NCI-H345 treated with DMSO at 0.1 percent for 48 hours (cell line): ENCODE data around the gene C1orf210.

Experiments used
- DNase-seq: peaks from one replicate; lab custom pipeline; 2025; ENCODE audit not compliant: unreplicated experiment; lab: John Stamatoyannopoulos, UW

Gene C1orf210

GRCh38 chr1:43312663-43313515 is 27.5 kb upstream of the C1orf210 start:
- DNase-seq: no peak

DNA sequence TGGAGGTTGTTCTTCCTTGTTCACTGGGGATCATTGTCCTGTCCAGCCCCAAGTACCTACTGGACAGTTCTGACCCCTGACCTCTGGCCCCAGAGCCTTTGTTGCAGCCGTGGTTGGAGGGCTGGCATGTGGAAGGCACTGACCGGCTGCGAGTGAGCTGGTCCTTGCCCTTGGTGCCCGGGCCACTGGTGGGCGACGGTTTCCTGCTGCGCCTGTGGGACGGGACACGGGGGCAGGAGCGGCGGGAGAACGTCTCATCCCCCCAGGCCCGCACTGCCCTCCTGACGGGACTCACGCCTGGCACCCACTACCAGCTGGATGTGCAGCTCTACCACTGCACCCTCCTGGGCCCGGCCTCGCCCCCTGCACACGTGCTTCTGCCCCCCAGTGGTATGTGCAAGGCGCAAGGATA is 26.8 kb upstream of the C1orf210 start:
- DNase-seq: no peak

- DNase-seq: no peak
Observed at GRCh38 chr1:43311521-43311920, 26.1 kb upstream of the C1orf210 start.

DNA sequence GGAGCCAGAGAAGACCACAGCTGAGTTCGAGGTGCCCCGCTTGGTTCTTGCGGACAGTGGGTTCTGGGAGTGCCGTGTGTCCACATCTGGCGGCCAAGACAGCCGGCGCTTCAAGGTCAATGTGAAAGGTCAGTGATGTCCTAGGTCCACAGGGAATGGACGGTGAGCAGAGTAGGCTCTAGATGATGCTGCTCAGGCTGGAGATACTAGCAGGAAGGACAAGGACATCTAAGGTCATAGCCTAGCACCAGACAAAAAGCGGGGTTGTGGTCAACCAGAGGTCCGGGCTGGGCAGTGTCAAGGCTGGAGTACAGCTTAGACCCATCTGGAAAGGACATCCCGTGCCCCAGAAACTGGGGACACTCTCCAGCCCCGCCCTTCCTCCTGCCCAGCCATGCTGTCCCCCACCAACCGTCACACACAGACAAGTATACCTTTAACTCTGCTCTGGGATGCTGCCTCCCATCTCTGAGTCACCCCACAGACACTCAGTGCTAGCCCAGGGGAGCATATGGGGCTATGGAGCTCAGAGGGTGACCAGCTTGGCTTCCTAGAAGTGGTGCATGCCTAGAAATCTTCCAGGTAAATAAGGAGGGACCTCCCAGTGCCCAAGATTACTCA is 24.1 kb upstream of the C1orf210 start:
- DNase-seq: no peak

DNA sequence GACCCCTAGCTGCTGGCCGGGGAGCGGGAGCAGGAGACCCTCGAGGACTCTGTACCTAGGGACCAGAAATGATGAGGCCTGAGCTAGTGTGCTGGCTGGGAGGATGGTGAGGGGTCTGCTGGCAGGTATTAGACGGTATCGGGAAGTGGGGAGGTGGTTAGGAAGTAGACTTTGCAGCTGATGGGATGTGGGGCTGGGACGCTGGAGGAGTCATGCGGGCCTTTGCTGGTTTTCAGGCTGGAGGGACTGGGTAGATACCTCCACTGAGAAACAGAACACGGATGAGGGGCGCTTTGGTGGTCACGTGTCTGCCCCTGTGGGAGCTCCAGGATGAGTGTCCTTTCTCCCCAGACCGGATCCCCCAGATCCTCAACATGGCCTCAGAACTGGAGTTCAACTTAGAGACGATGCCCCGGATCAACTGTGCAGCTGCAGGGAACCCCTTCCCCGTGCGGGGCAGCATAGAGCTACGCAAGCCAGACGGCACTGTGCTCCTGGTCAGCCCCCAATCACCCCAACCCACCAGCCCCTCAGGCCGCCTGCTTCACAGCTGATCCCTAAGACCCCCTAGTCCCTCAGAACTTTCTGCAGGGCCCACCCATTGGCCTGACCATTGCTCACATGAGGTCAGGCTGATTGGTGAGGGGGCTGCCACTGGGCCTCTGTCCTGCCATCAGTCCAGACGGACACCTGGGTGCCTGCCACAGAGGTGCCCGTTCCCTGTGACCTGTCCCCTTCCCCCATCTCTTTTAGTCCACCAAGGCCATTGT is 23.4 kb upstream of the C1orf210 start:
- DNase-seq: no peak

DNA sequence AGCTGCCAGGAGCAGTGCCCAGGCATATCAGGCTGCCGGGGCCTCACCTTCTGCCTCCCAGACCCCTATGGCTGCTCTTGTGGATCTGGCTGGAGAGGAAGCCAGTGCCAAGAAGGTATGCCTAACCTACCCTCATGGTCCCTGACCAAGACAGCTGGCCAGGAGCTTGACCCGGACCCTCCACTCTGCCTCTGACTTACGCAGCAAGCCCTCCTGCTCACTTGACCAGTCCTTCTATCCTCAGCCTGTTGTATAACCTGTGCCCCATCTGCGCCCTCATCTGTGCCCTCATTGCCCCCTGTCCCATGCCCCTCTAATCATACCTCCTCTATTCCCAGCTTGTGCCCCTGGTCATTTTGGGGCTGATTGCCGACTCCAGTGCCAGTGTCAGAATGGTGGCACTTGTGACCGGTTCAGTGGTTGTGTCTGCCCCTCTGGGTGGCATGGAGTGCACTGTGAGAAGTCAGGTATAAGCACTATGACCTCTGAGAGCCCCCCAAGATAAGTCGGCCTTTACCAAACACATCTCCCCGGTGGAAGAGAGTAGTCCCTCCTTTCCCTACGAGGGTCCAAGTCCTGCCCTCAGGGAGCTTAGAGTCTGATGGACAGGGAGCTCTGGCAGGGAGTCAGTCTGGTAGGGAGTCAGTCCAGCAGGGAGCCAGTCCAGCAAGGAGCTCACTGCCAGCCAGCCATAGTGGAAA is 22.2 kb upstream of the C1orf210 start:
- DNase-seq: no peak

GRCh38 chr1:43306688-43307457 is 21.5 kb upstream of the C1orf210 start:
- DNase-seq: peak; percentile 5

DNA sequence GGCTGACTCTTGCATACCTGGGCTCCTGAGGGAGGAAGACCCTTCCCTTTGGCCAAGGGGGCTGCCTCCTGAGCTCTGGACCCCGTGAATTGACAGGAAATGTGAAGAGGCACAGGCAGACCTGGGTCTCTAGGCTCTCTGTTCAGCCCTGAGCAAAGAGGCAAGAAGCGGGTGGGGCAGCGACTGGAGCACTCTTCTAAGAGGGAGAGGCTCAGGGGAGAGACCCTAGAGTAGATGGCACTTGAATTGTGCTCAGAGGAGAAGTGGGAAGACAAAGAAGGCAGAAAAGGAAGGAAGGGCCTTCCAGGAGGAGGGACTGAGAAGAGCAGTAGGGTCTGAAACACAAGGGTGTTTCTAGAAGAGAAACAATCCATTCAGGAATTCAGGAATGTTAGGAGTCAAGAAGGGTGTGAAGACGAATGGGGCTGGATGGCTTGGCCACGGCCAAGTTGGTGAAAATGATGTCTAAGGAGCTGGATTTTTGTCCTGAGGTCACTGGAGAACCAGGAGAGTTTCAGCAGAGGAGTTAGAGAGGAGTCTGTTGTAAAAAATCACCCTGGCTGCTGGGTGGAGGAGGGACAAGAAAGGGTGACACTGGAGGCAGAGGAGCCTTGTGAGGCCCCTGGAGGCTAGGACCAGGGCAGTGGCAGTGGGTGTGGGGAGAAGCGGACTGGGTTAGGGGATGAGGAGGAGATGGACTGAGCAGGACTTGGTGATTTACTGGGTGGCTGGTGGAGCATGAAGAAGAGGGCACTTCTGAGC is 20.7 kb upstream of the C1orf210 start:
- no peak for DNase-seq

GRCh38 chr1:43305461-43305860 is 20.1 kb upstream of the C1orf210 start:
- no peak for DNase-seq

- DNase-seq: no peak
Observed at GRCh38 chr1:43304771-43305300, 19.5 kb upstream of the C1orf210 start.

GRCh38 chr1:43304314-43304681 is 18.9 kb upstream of the C1orf210 start:
- no peak for DNase-seq

DNA sequence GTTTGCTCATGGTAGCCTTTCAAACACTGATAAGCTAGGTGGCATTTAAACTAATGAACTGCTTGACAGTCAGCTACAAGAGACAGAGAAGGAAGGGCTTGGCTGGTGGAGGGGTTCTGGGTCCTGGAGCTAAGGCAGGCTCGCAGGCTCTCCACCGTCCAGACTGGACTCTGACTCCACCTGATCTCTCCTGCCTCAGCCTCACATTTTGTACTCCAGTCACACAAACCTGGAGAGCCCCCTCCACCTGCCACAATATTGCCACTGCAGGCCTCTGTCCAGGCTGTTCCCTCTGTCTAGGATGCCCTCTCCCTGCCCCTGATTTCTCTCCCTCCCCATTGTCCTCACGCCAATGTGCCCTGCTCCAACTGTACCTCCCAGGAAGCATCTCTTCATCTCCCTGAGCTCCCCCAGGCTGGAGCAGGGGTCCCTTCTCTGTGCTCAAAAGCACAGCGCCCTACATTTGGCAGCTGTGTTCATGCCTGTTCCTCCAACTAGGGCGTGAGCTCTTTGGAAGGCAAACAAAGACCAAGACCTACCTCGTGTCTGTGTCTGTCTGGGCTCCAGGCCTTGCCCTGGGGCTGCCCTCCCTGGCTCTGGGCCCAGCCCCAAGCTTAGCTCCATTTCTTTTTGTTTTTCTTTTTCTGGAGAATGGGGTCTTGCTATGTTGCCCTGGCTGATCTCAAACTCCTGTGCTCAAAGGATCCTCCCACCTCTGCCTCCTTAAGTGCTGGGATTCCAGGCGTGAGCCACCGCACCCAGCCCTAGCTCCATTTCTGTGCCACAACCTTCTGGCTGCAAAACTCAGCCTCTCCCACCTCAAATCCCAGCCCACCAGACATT is 18.3 kb upstream of the C1orf210 start:
- no peak for DNase-seq

DNA sequence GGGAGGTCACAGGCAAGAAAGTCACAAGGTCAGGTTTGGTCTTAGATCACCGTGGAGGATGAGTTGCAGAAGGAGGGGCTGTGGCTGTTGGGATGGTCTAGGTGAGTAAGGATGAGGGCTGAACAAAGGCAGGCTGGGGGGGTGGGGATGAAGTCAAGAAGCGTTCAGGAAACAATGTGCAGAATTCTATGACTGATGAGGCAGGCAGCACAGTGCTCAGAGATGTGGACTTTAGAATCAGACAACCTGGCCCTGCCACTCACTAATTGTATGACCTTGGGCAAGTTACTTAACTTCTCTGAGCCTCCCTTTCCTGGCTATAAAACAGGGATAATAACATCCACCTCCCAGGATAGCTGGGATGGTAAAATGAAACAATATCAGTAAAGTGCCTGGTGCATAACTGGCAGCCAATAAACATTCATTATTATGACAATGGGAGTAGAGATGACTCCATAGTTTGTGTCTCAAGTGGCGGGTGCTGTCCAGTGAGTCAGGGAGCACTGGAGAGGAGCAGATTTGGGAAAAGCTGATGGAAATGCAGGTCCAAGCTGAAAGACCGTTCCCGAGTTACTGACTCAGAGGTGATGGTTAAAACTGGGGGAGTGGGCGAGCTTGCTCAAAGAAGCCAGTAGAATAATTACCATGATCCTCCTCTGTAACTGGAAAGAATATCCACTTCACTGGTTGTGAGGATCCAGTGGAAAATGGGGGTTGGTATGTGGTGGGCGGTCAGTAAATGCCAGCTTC is 17.5 kb upstream of the C1orf210 start:
- DNase-seq: no peak

GRCh38 chr1:43302201-43302600 is 16.8 kb upstream of the C1orf210 start:
- no peak for DNase-seq

GRCh38 chr1:43300378-43301094 is 15.2 kb upstream of the C1orf210 start, which contains the start of gene TIE1:
TSS of gene TIE1 (plus strand) at chr1:43300982. CDS start at chr1:43301072, 90 bp downstream.
- no peak for DNase-seq

- DNase-seq: no peak
Observed at GRCh38 chr1:43299101-43299500, 13.7 kb upstream of the C1orf210 start.

DNA sequence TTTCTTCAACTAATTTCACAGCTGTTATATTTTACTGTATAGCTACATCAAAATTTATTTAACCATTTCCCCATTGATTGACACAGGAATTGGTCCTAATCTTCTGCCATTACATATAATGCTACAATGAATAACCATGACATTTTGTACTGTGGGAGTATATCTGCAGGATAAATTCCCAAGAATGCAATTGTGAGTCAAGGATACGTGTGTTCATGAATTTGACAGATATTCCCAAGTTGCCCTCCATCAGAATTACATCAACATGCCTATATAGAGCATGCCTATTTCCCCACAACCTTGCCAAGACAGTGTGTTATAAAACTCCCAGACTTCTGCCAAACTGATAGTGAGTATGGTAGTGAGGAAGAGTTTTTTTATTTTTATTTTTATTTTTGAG is 12.7 kb upstream of the C1orf210 start:
- DNase-seq: no peak
